Measurements from ENCODE around the gene PHKA2. TPM values are rescaled to one million over a fixed set of nuclear protein-coding genes. Genes with fewer than 3 reads are reported as not detected.

PHKA2 gene
- total and polyA plus RNA-seq, 2 of the 4 experiments (the other 2 are of a cell fraction) = 10.0 to 21.5 TPM

DNA sequence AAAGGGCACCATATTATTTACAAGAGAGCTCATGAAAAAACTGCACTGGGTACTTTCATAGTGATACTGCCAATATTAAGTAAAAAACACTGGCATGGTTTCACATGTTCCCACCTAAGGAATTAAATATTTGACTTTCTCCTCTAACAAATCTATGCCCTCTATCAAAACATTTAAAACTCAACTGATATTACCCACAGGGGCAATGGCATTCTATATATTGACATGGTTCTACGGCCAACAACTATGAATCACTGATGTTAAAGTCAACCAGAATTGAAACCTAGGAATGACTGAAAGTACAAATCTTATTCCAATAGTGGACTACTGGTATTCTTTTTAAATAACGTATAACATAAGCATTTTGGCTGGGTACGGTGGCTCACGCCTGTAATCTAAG, 28.2 kb downstream of the PHKA2 start:
- CTCF ChIA-PET = no interaction called here

More for the DNA sequence above, 28.2 kb downstream of the PHKA2 start:
- H4K91ac ChIP-seq (ENCODE audit: insufficient read depth, low read depth, low read length) = no peak overlapping the region
- POLR2A ChIA-PET (ENCODE audit: unreplicated experiment) = no interaction called here
- H3K27ac ChIP-seq (ENCODE audit: insufficient read depth, low read length) = no peak overlapping the region
- no peaks in the 10 kb centered on the region; the same call in 1 of the 2 replicates for H3K4me1 ChIP-seq (ENCODE audit: control insufficient read depth, insufficient read depth, low read length)
- no peak overlapping the region for H3K4me3 ChIP-seq (ENCODE audit: insufficient read depth, low read depth, low read length)
- H3K27me3 ChIP-seq (ENCODE audit: control insufficient read depth, insufficient read depth, low read length) = no peaks in the 10 kb centered on the region
- H3K9ac ChIP-seq (ENCODE audit: low read depth, low read length) = no peak overlapping the region
- H2AK5ac ChIP-seq (ENCODE audit: low read depth, low read length) = no peak overlapping the region
- no peak overlapping the region for H2BK120ac ChIP-seq (ENCODE audit: low read depth, low read length)
- no peaks in the 10 kb centered on the region for H4K20me1 ChIP-seq (ENCODE audit: insufficient read depth, low read length)
- no peak overlapping the region for H2AFZ ChIP-seq (replicated peaks; ENCODE audit: low read length, poor library complexity)
- no peak overlapping the region for H3K56ac ChIP-seq (ENCODE audit: extremely low read depth, insufficient read depth, low read length)
- no peak overlapping the region for H3K14ac ChIP-seq (replicated peaks; ENCODE audit: low read depth, low read length)
- no peak overlapping the region for H4K8ac ChIP-seq (ENCODE audit: low read depth in 2 of 2, low read length in 2 of 2)
- no peak overlapping the region for H3K23ac ChIP-seq (ENCODE audit: low read depth, low read length)
- no peak overlapping the region for H3K4me2 ChIP-seq (ENCODE audit: low read depth, low read length)
- no peak overlapping the region for H3K4ac ChIP-seq (ENCODE audit: low read depth, low read length)
- no TSS peak for BruUV-seq (replicated peaks)
- ATAC-seq (ENCODE audit: low read depth) (no peak), DNase-seq (no peak)
- no peak overlapping the region for H2BK5ac ChIP-seq (ENCODE audit: low read depth, low read length, poor library complexity, severe bottlenecking)
- no peak overlapping the region for H3K18ac ChIP-seq (ENCODE audit: low read depth, low read length)
- no peaks in the 10 kb centered on the region; the same call in 1 of the 2 replicates for H3K9me1 ChIP-seq (ENCODE audit: insufficient read depth, low read length)
- in situ Hi-C loops (cut with MboI; ENCODE audit: low sequenced_read_pairs) (no loop called here), intact Hi-C loops (cut with micrococcal nuclease) (no loop called here), dilution Hi-C loops (cut with HindIII; ENCODE audit: low sequenced_read_pairs, unreplicated experiment) (no loop called here)
- no peak overlapping the region for H2BK15ac ChIP-seq (ENCODE audit: low read depth, low read length)
- H3K79me1 ChIP-seq (ENCODE audit: low read depth in 1 of 2, low read length in 2 of 2) = peaks cover 0 to 3% of the 10 kb centered on the region in 2 experiments; a peak in 2 of 4 replicates
- TF ChIP-seq CHD1 (IDR thresholded peaks at IDR 0.05; ENCODE audit: low read depth, low read length) = no peak
- TF ChIP-seq, protein P1, sequence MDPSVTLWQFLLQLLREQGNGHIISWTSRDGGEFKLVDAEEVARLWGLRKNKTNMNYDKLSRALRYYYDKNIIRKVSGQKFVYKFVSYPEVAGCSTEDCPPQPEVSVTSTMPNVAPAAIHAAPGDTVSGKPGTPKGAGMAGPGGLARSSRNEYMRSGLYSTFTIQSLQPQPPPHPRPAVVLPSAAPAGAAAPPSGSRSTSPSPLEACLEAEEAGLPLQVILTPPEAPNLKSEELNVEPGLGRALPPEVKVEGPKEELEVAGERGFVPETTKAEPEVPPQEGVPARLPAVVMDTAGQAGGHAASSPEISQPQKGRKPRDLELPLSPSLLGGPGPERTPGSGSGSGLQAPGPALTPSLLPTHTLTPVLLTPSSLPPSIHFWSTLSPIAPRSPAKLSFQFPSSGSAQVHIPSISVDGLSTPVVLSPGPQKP (IDR thresholded peaks at IDR 0.05; ENCODE audit: borderline replicate concordance, low read depth, low read length) = no peak
- TF ChIP-seq, protein P2, sequence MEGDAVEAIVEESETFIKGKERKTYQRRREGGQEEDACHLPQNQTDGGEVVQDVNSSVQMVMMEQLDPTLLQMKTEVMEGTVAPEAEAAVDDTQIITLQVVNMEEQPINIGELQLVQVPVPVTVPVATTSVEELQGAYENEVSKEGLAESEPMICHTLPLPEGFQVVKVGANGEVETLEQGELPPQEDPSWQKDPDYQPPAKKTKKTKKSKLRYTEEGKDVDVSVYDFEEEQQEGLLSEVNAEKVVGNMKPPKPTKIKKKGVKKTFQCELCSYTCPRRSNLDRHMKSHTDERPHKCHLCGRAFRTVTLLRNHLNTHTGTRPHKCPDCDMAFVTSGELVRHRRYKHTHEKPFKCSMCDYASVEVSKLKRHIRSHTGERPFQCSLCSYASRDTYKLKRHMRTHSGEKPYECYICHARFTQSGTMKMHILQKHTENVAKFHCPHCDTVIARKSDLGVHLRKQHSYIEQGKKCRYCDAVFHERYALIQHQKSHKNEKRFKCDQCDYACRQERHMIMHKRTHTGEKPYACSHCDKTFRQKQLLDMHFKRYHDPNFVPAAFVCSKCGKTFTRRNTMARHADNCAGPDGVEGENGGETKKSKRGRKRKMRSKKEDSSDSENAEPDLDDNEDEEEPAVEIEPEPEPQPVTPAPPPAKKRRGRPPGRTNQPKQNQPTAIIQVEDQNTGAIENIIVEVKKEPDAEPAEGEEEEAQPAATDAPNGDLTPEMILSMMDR (conservative IDR thresholded peaks at IDR 0.05; ENCODE audit: low read depth, low read length) = no peak
- TF ChIP-seq, protein P3, sequence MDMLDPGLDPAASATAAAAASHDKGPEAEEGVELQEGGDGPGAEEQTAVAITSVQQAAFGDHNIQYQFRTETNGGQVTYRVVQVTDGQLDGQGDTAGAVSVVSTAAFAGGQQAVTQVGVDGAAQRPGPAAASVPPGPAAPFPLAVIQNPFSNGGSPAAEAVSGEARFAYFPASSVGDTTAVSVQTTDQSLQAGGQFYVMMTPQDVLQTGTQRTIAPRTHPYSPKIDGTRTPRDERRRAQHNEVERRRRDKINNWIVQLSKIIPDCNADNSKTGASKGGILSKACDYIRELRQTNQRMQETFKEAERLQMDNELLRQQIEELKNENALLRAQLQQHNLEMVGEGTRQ (IDR thresholded peaks at IDR 0.05; ENCODE audit: low read depth, low read length) = no peak
- no peak for TF ChIP-seq BHLHE40 (IDR thresholded peaks at IDR 0.05; ENCODE audit: low read depth, low read length)
- no peak for TF ChIP-seq MAZ (IDR thresholded peaks at IDR 0.05; ENCODE audit: borderline replicate concordance, low read depth, low read length)
- TF ChIP-seq RCOR1 (IDR thresholded peaks at IDR 0.05; ENCODE audit: insufficient replicate concordance, low read length) = no peak
- no peak for TF ChIP-seq POLR2A (IDR thresholded peaks at IDR 0.05; ENCODE audit: low read depth, low read length)
- no peak for TF ChIP-seq NFE2L2 (IDR thresholded peaks at IDR 0.05; ENCODE audit: low read depth, low read length)
- no peak for TF ChIP-seq MXI1 (IDR thresholded peaks at IDR 0.05; ENCODE audit: borderline replicate concordance, low read depth, low read length)
- TF ChIP-seq RAD21 (IDR thresholded peaks at IDR 0.05; ENCODE audit: low read length) = no peak
- no peak for TF ChIP-seq CEBPB (IDR thresholded peaks at IDR 0.05; ENCODE audit: low read depth, low read length)
- no peak for TF ChIP-seq FOS (IDR thresholded peaks at IDR 0.05; ENCODE audit: low read depth, low read length)
- no peak for TF ChIP-seq MAFK (IDR thresholded peaks at IDR 0.05; ENCODE audit: low read depth, low read length)
- TF ChIP-seq SMC3 (IDR thresholded peaks at IDR 0.05; ENCODE audit: low read depth, low read length) = no peak
- TF ChIP-seq RFX5 (IDR thresholded peaks at IDR 0.05; ENCODE audit: low read depth, low read length) = no peak
- no CpG with 5 or more reads among the region's 4 CpGs for WGBS, 2 experiments (ENCODE audit: extremely low coverage in 2 of 2, insufficient read length in 1 of 2)
- peaks cover 1% of the 10 kb centered on the region; the same call in 1 of the 2 replicates for H3K36me3 ChIP-seq (ENCODE audit: control insufficient read depth, insufficient read depth, low read length)
- H2BK20ac ChIP-seq (ENCODE audit: low read depth, low read length) = no peak overlapping the region
- H3K9me3 ChIP-seq (ENCODE audit: control insufficient read depth, insufficient read depth, low read length) = no peaks in the 10 kb centered on the region
- no peak overlapping the region for H4K5ac ChIP-seq (ENCODE audit: low read depth, low read length)
- H2AK9ac ChIP-seq (replicated peaks; ENCODE audit: low read depth, low read length, poor library complexity) = no peak overlapping the region
